Measurements from ENCODE around the gene POU5F1. TPM values are rescaled to one million over a fixed set of nuclear protein-coding genes. Genes with fewer than 3 reads are reported as not detected.

The POU5F1 gene
- total and polyA plus RNA-seq, 8 donors = 0.37 to 2.0 (median 1.8) TPM

Other genes starting within 250 kb of the POU5F1 start
- gene SFTA2, start 238.5 kb downstream of the POU5F1 start, total RNA-seq = 100 to 1,000 TPM; 213 to 384 TPM
- gene SFTA2, start 238.5 kb downstream of the POU5F1 start, polyA plus RNA-seq (ENCODE audit: insufficient read length in 6 of 6) = 10 to 100 TPM in 5 of 6 donors, 1 to 10 TPM in 1; 9.3 to 19.6 (median 15.5) TPM
- gene MUCL3, start 229.7 kb downstream of the POU5F1 start, total RNA-seq = 1 to 10 TPM; 2.5 to 4.0 TPM
- under 1 TPM; 0.07 to 0.21 (median 0.11) TPM for gene MUCL3, start 229.7 kb downstream of the POU5F1 start, polyA plus RNA-seq (ENCODE audit: insufficient read length in 6 of 6)
- gene MUC21, start 187.0 kb downstream of the POU5F1 start, total RNA-seq = 1 to 10 TPM; 8.5 to 9.5 TPM
- under 1 TPM in 2 of 6 donors, not detected in 4; 0.04 to 0.05 TPM for gene MUC21, start 187.0 kb downstream of the POU5F1 start, polyA plus RNA-seq (ENCODE audit: insufficient read length in 6 of 6)
- under 1 TPM in 1 of 2 donors, not detected in 1; 0.20 TPM for gene MUC22, start 160.2 kb downstream of the POU5F1 start, total RNA-seq
- not detected for gene MUC22, start 160.2 kb downstream of the POU5F1 start, polyA plus RNA-seq (ENCODE audit: insufficient read length in 6 of 6)
- not detected for gene C6orf15, start 58.1 kb downstream of the POU5F1 start, total RNA-seq
- not detected for gene C6orf15, start 58.1 kb downstream of the POU5F1 start, polyA plus RNA-seq (ENCODE audit: insufficient read length in 6 of 6)
- gene PSORS1C1, start 55.9 kb downstream of the POU5F1 start, total RNA-seq = 10 to 100 TPM in 1 of 2 donors, 1 to 10 TPM in 1; 3.5 to 11.7 TPM
- under 1 TPM; 0.09 to 0.70 (median 0.51) TPM for gene PSORS1C1, start 55.9 kb downstream of the POU5F1 start, polyA plus RNA-seq (ENCODE audit: insufficient read length in 6 of 6)
- gene CDSN, start 50.2 kb downstream of the POU5F1 start, total RNA-seq = under 1 TPM; 0.13 to 0.61 TPM
- gene CDSN, start 50.2 kb downstream of the POU5F1 start, polyA plus RNA-seq (ENCODE audit: insufficient read length in 6 of 6) = not detected
- not detected for gene PSORS1C2, start 31.6 kb downstream of the POU5F1 start, total RNA-seq
- under 1 TPM in 2 of 6 donors, not detected in 4; 0.14 to 0.17 TPM for gene PSORS1C2, start 31.6 kb downstream of the POU5F1 start, polyA plus RNA-seq (ENCODE audit: insufficient read length in 6 of 6)
- gene CCHCR1, start 12.9 kb downstream of the POU5F1 start, total RNA-seq = 10 to 100 TPM; 18.9 to 22.1 TPM
- gene CCHCR1, start 12.9 kb downstream of the POU5F1 start, polyA plus RNA-seq (ENCODE audit: insufficient read length in 6 of 6) = 10 to 100 TPM; 33.6 to 38.8 (median 35.9) TPM
- gene TCF19, start 12.1 kb downstream of the POU5F1 start, total RNA-seq = 10 to 100 TPM; 16.7 to 18.0 TPM
- 10 to 100 TPM; 15.8 to 26.4 (median 19.0) TPM for gene TCF19, start 12.1 kb downstream of the POU5F1 start, polyA plus RNA-seq (ENCODE audit: insufficient read length in 6 of 6)
- 1,000 to 10,000 TPM in 1 of 2 donors, 100 to 1,000 TPM in 1; 780 to 1,825 TPM for gene HLA-C, start 101.4 kb upstream of the POU5F1 start, total RNA-seq
- 100 to 1,000 TPM; 117 to 299 (median 161) TPM for gene HLA-C, start 101.4 kb upstream of the POU5F1 start, polyA plus RNA-seq (ENCODE audit: insufficient read length in 6 of 6)
- gene HLA-B, start 186.5 kb upstream of the POU5F1 start, total RNA-seq = 1,000 to 10,000 TPM; 2,303 to 2,503 TPM
- gene HLA-B, start 186.5 kb upstream of the POU5F1 start, polyA plus RNA-seq (ENCODE audit: insufficient read length in 6 of 6) = 100 to 1,000 TPM; 285 to 427 (median 355) TPM
- 10 to 100 TPM; 29.4 to 30.1 TPM for gene MICA, start 232.9 kb upstream of the POU5F1 start, total RNA-seq
- gene MICA, start 232.9 kb upstream of the POU5F1 start, polyA plus RNA-seq (ENCODE audit: insufficient read length in 6 of 6) = 10 to 100 TPM; 10.2 to 17.9 (median 14.5) TPM

Data from left lung (tissue), 8 donors.